H1 (cell line): ENCODE results near the gene HLA-F. TPM values are rescaled to one million over a fixed set of nuclear protein-coding genes. Genes with fewer than 3 reads are reported as not detected.
A peak's percentile ranks its signal among the peaks of the same experiment; 100 is the strongest.

Experiments used
- CTCF ChIA-PET: fragments of 300-600 bp; sonication (Branson Sonifier 250); formaldehyde crosslinking; loops from one replicate; lab custom pipeline; 2021; ENCODE audit not compliant: partially characterized antibody; lab: Charles Lee
- POLR2A ChIA-PET: fragments of 300-600 bp; sonication (Branson Sonifier 250); formaldehyde crosslinking; loops from one replicate; lab custom pipeline; 2021; ENCODE audit warnings: inconsistent platforms; ENCODE audit not compliant: partially characterized antibody; lab: Charles Lee
- DNase-seq, 2 experiments: peaks; one replicate each; pipeline versions ENCODE4 v3.0.0 to v3.0.0-alpha.2; 2010 to 2022; ENCODE audit warnings: low spot score in 2 of 2, low read depth in 1 of 2, mixed read lengths in 1 of 2
- FAIRE-seq: peaks from 2 replicates; lab custom pipeline; 2011; peaks lifted over from hg19 to GRCh38; lab: Jason Lieb, UNC
- H2AFZ ChIP-seq: 2 replicates; pipeline ENCODE4 v1.8.1; 2012; ENCODE audit warnings: low read length, inconsistent platforms
- H2AK5ac ChIP-seq: 2 replicates; pipeline ENCODE4 v1.6.1; 2013; ENCODE audit warnings: low read depth, low read length
- H2BK120ac ChIP-seq: replicated peaks from 2 replicates; pipeline ENCODE3; 2013; ENCODE audit warnings: low read depth, low read length, inconsistent platforms
- H2BK12ac ChIP-seq: 2 replicates; pipeline ENCODE4 v1.6.1; 2013; ENCODE audit warnings: low read depth, low read length
- H2BK15ac ChIP-seq: 2 replicates; pipeline ENCODE4 v1.6.1; 2013; ENCODE audit warnings: low read length
- H2BK20ac ChIP-seq: 2 replicates; pipeline ENCODE4 v1.6.1; 2013; ENCODE audit warnings: low read length
- H2BK5ac ChIP-seq: 2 replicates; pipeline ENCODE4 v1.6.1; 2013; ENCODE audit warnings: low read depth, low read length
- H3K14ac ChIP-seq: 2 replicates; pipeline ENCODE4 v1.6.1; 2013; ENCODE audit warnings: inconsistent platforms; ENCODE audit not compliant: insufficient read length
- H3K18ac ChIP-seq: 2 replicates; pipeline ENCODE4 v1.6.1; 2013; ENCODE audit warnings: low read length; ENCODE audit errors: extremely low read depth
- H3K23ac ChIP-seq: 2 replicates; pipeline ENCODE4 v1.6.1; 2013; ENCODE audit warnings: inconsistent platforms; ENCODE audit not compliant: insufficient read length
- H3K23me2 ChIP-seq: 2 replicates; pipeline ENCODE4 v1.6.1; 2013; ENCODE audit warnings: low read depth, low read length
- H3K27ac ChIP-seq: 2 replicates; pipeline ENCODE4 v1.6.1; 2011; ENCODE audit warnings: low read depth, low read length, inconsistent platforms
- H3K27me3 ChIP-seq, 4 experiments: replicated peaks in 1 of 4; 1 replicate in 1 of 4; 2 replicates in 3 of 4; pipeline versions ENCODE4 v1.6.1 to v1.8.1; 2011 to 2013; ENCODE audit warnings: low read length in 3 of 4, mild to moderate bottlenecking in 3 of 4, inconsistent platforms in 2 of 4, mixed read lengths in 2 of 4, moderate library complexity in 1 of 4; ENCODE audit not compliant: control insufficient read depth in 3 of 4, insufficient read depth in 3 of 4; ENCODE audit errors: extremely low read depth in 1 of 4
- H3K36me3 ChIP-seq, 4 experiments: 2 replicates each; pipeline versions ENCODE4 v1.6.1 to v1.8.1; 2011 to 2013; ENCODE audit warnings: mild to moderate bottlenecking in 4 of 4, low read length in 3 of 4, moderate library complexity in 2 of 4, control low read depth in 1 of 4, inconsistent platforms in 1 of 4; ENCODE audit not compliant: insufficient read depth in 4 of 4, control insufficient read depth in 2 of 4
- H3K4ac ChIP-seq: replicated peaks from 2 replicates; pipeline ENCODE3; 2013; ENCODE audit warnings: low read length, low read depth, mixed read lengths, inconsistent platforms; ENCODE audit not compliant: insufficient read length
- H3K4me1 ChIP-seq, 4 experiments: replicated peaks in 1 of 4; 1 replicate in 1 of 4; 2 replicates in 3 of 4; pipeline versions ENCODE4 v1.6.1 to v1.8.1; 2011 to 2013; ENCODE audit warnings: low read length in 3 of 4, inconsistent platforms in 2 of 4, mixed read lengths in 1 of 4; ENCODE audit not compliant: insufficient read depth in 4 of 4, control insufficient read depth in 3 of 4
- H3K4me2 ChIP-seq, 2 experiments: 2 replicates each; pipeline versions ENCODE4 v1.6.1 to v1.8.1; 2011 to 2013; ENCODE audit warnings: low read depth in 2 of 2, low read length in 2 of 2, control low read depth in 1 of 2, inconsistent platforms in 1 of 2, mild to moderate bottlenecking in 1 of 2; ENCODE audit not compliant: insufficient read depth in 1 of 2
- H3K4me3 ChIP-seq, 4 experiments: fragments of 200-600, 300-600 bp in 1 of 4; sonication (generic), shearing (Covaris generic), sonication (Bioruptor Twin) in 1 of 4; 2 replicates each; pipeline versions ENCODE4 v1.5.1 to v1.8.1; 2011 to 2016; ENCODE audit warnings: low read length in 4 of 4, low read depth in 3 of 4, control low read depth in 2 of 4, inconsistent platforms in 2 of 4, mild to moderate bottlenecking in 2 of 4, mixed read lengths in 1 of 4, moderate library complexity in 1 of 4; ENCODE audit not compliant: insufficient read depth in 2 of 4; ENCODE audit errors: extremely low read depth in 1 of 4
- H3K56ac ChIP-seq: replicated peaks from 2 replicates; pipeline ENCODE3; 2013; ENCODE audit warnings: low read depth, mild to moderate bottlenecking, mixed read lengths, low read length, inconsistent platforms; ENCODE audit not compliant: insufficient read length
- H3K79me1 ChIP-seq: 2 replicates; pipeline ENCODE4 v1.6.1; 2013; ENCODE audit warnings: low read depth, low read length, control low read depth
- H3K79me2 ChIP-seq, 2 experiments: 2 replicates each; pipeline versions ENCODE4 v1.6.1 to v1.8.1; 2012 to 2013; ENCODE audit warnings: low read length in 2 of 2, mild to moderate bottlenecking in 2 of 2, inconsistent platforms in 1 of 2; ENCODE audit not compliant: insufficient read depth in 2 of 2, control insufficient read depth in 1 of 2
- H3K9ac ChIP-seq, 4 experiments: replicated peaks in 1 of 4; 1 replicate in 1 of 4; 2 replicates in 3 of 4; pipeline versions ENCODE4 v1.6.1 to v1.8.1; 2011 to 2013; ENCODE audit warnings: low read depth in 3 of 4, low read length in 3 of 4, control low read depth in 2 of 4, mild to moderate bottlenecking in 2 of 4, moderate library complexity in 2 of 4, inconsistent platforms in 1 of 4; ENCODE audit errors: extremely low read depth in 1 of 4
- H3K9me3 ChIP-seq, 2 experiments: 2 replicates each; pipeline versions ENCODE4 v1.6.1 to v1.8.1; 2012 to 2013; ENCODE audit warnings: mild to moderate bottlenecking in 2 of 2, moderate library complexity in 2 of 2, control low read depth in 1 of 2, inconsistent platforms in 1 of 2, low read depth in 1 of 2, low read length in 1 of 2, mixed read lengths in 1 of 2; ENCODE audit not compliant: insufficient read depth in 2 of 2
- H4K20me1 ChIP-seq, 2 experiments: replicated peaks in 1 of 2; 2 replicates each; pipeline versions ENCODE3 to v1.8.1; 2011 to 2013; ENCODE audit warnings: inconsistent platforms in 2 of 2, low read length in 2 of 2, mild to moderate bottlenecking in 1 of 2; ENCODE audit not compliant: insufficient read depth in 2 of 2, control insufficient read depth in 1 of 2
- H4K5ac ChIP-seq: 2 replicates; pipeline ENCODE4 v1.6.1; 2013; ENCODE audit warnings: low read length, low read depth, mixed read lengths, inconsistent platforms; ENCODE audit not compliant: insufficient read length
- H4K8ac ChIP-seq: 2 replicates; pipeline ENCODE4 v1.8.0; 2013; ENCODE audit warnings: mild to moderate bottlenecking, moderate library complexity, low read length, inconsistent platforms; ENCODE audit not compliant: insufficient read depth; ENCODE audit errors: extremely low read depth
- H4K91ac ChIP-seq: replicated peaks from 2 replicates; pipeline ENCODE3; 2013; ENCODE audit warnings: low read length, mixed read lengths, inconsistent platforms; ENCODE audit not compliant: insufficient read length
- BCL11A ChIP-seq, 2 experiments: IDR thresholded peaks; one replicate each; pipeline ENCODE4 v1.6.1; 2011; ENCODE audit warnings: low read depth in 2 of 2, low read length in 2 of 2, mild to moderate bottlenecking in 2 of 2
- CEBPB ChIP-seq: IDR thresholded peaks from 2 replicates; pipeline ENCODE4 v1.6.1; 2012; ENCODE audit warnings: low read depth, low read length
- CHD1 ChIP-seq: IDR thresholded peaks from 2 replicates; pipeline ENCODE4 v1.6.1; 2012; ENCODE audit warnings: low read depth, low read length, improper control_type of control experiment
- HDAC6 ChIP-seq: IDR thresholded peaks from one replicate; pipeline ENCODE4 v1.7.1; 2012; ENCODE audit warnings: low read depth, mild to moderate bottlenecking, inconsistent platforms, low read length, moderate library complexity
- NANOG ChIP-seq: IDR thresholded peaks from 2 replicates; pipeline ENCODE4 v1.6.1; 2011; ENCODE audit warnings: low read length, low read depth, mild to moderate bottlenecking, inconsistent platforms; ENCODE audit not compliant: insufficient read depth, poor library complexity, severe bottlenecking
- RXRA ChIP-seq: IDR thresholded peaks from 2 replicates; pipeline ENCODE4 v1.6.1; 2011; ENCODE audit warnings: low read depth, mild to moderate bottlenecking, low read length, moderate library complexity; ENCODE audit not compliant: insufficient read depth
- TCF12 ChIP-seq: IDR thresholded peaks from 2 replicates; pipeline ENCODE4 v1.6.1; 2011; ENCODE audit warnings: low read depth, mild to moderate bottlenecking, low read length
- WGBS, 2 experiments: shearing (Covaris generic) in 1 of 2; methylation state at CpG; one replicate each; pipeline versions ENCODE4 v1.1.6 to v1.1.7; 2013 to 2015; ENCODE audit warnings: low lambda C conversion rate in 2 of 2, mixed read lengths in 2 of 2, inconsistent platforms in 1 of 2, low coverage in 1 of 2, missing lambda C conversion rate in 1 of 2; ENCODE audit not compliant: insufficient replicate concordance in 2 of 2, insufficient coverage in 1 of 2, insufficient read length in 1 of 2; ENCODE audit errors: extremely low coverage in 1 of 2, missing lambda C conversion rate in 1 of 2; 5-methylcytosine and 5-hydroxymethylcytosine counted together
- polyA plus RNA-seq, 7 experiments: library from polyadenylated mRNA; depleted of rRNA in 3 of 7; stranded (reverse) in 5 of 7; unstranded in 2 of 7; fragments of >200 nt in 5 of 7; fragments of 200-250 nt in 2 of 7; gene quantifications; 1 replicate in 5 of 7; 2 replicates in 1 of 7; 4 replicates in 1 of 7; pipeline versions ENCODE4 v1.2.1 to v1.2.3, GENCODE V29; 2011 to 2013; ENCODE audit warnings: missing spikeins in 2 of 7, mixed read lengths in 2 of 7
- total RNA-seq: library from RNA; stranded (reverse); fragmentation: NEBNext Ultra II Directional; extraction: Animal tissue kit (Norgen Biotek cat#: 25700); gene quantifications from 2 replicates; pipeline ENCODE4 v1.2.1, GENCODE V29; 2021

HLA-F gene
- total and polyA plus RNA-seq, 2 of the 8 experiments (the other 6 are each of a cell fraction or from before 2014, with no cell fraction given), result 9.6 to 11.7 TPM

GRCh38 chr6:29751480-29751879 lies 28.2 kb downstream of the HLA-F start:
- Histone ChIP-seq H2BK20ac (no peak overlapping the region), H3K9me3 (no peaks in the 10 kb centered on the region), H2BK12ac (peak overlapping the region; percentile 53; the same call in 1 of the 2 replicates), H3K4me2 (peak overlapping the region in 1 of 2 experiments; percentile 36; a peak in 1 of 4 replicates), H2AFZ (no peak overlapping the region), H4K91ac (no peak overlapping the region), H3K14ac (no peak overlapping the region), H4K8ac (no peak overlapping the region), H2BK5ac (no peak overlapping the region), H3K23ac (no peak overlapping the region), H3K36me3 (no peaks in the 10 kb centered on the region), H2BK120ac (no peak overlapping the region), H4K20me1 (peaks cover 0 to 6% of the 10 kb centered on the region in 2 experiments), H3K79me2 (no peaks in the 10 kb centered on the region), H2BK15ac (no peak overlapping the region), H2AK5ac (no peak overlapping the region), H3K4me3 (peak overlapping the region in 1 of 4 experiments; percentile 78; a peak in 1 of 8 replicates), H4K5ac (no peak overlapping the region), H3K18ac (no peak overlapping the region), H3K56ac (no peak overlapping the region), H3K4ac (no peak overlapping the region), H3K27ac (no peak overlapping the region), H3K79me1 (peaks cover 2% of the 10 kb centered on the region; the same call in 1 of the 2 replicates), H3K9ac (no peak overlapping the region), H3K4me1 (peaks cover 0 to 19% (median 7%) of the 10 kb centered on the region in 4 experiments; a peak in 5 of 7 replicates), H3K23me2 (peaks cover 21% of the 10 kb centered on the region), H3K27me3 (peaks cover 11 to 52% (median 43%) of the 10 kb centered on the region in 4 experiments)
- 93% methylated on average over 3 of the region's 3 CpGs; no CpG with 5 or more reads in 1 of the 2 experiments for WGBS, 2 experiments
- DNase-seq, result no peak
- CTCF ChIA-PET, result interaction anchor here (0.8 to 8.6 kb wide), 11 partner anchors 8 to 262 kb away, joined by 3 to 88 read pairs (median 5); no protein-coding TSS in a partner anchor
- POLR2A ChIA-PET, result interaction anchor here (0.6 to 1.9 kb wide), 3 partner anchors 10 to 345 kb away, joined by 3 to 5 read pairs (median 4); no protein-coding TSS in a partner anchor
- no peak for FAIRE-seq
- no peak for TF ChIP-seq CEBPB
- no peak for TF ChIP-seq BCL11A (IDR thresholded peaks at IDR 0.05; ENCODE audit: low read depth in 2 of 2, low read length in 2 of 2)
- TF ChIP-seq TCF12, result no peak
- no peak for TF ChIP-seq RXRA
- no peak for TF ChIP-seq CHD1
- TF ChIP-seq HDAC6, result no peak
- no peak for TF ChIP-seq NANOG
